Fibroblast of the aortic adventitia (primary cell): ENCODE data around the gene NPHP3. TPM values are rescaled to one million over a fixed set of nuclear protein-coding genes. Genes with fewer than 3 reads are reported as not detected.

Experiments
- DNase-seq: peaks from one replicate; pipeline ENCODE4 v3.0.0-alpha.2; 2010; ENCODE audit warnings: low read depth
- H3K4me3 ChIP-seq: 2 replicates; pipeline ENCODE4 v1.5.1; 2011; ENCODE audit warnings: low read depth, mild to moderate bottlenecking, control low read depth, low read length, moderate library complexity
- CTCF ChIP-seq: IDR thresholded peaks from 2 replicates; pipeline ENCODE4 v1.5.1; 2011; ENCODE audit warnings: mild to moderate bottlenecking, low read length, control low read depth, inconsistent platforms; ENCODE audit not compliant: insufficient read depth
- total RNA-seq: library from RNA; depleted of rRNA; stranded (reverse); fragments of >200 nt; gene quantifications from 2 replicates; pipeline ENCODE4 v1.2.3, GENCODE V29; 2012; ENCODE audit warnings: low replicate concordance

Gene NPHP3
- total RNA-seq, 1 donor = 33.2 TPM

- no peak overlapping the region for H3K4me3 ChIP-seq
- no peak for DNase-seq
- no peak for TF ChIP-seq CTCF
These were observed 27.2 kb downstream of the NPHP3 start for GRCh38 chr3:132694991-132695390.

- TF ChIP-seq CTCF = no peak
- H3K4me3 ChIP-seq = no peak overlapping the region
- no peak for DNase-seq
These were observed 32.2 kb downstream of the NPHP3 start for GRCh38 chr3:132690040-132690439.

- no peak for TF ChIP-seq CTCF
- no peak for DNase-seq
- no peak overlapping the region for H3K4me3 ChIP-seq
These were observed 40.0 kb downstream of the NPHP3 start for GRCh38 chr3:132682201-132682600.

GRCh38 chr3:132681421-132681820 is 40.8 kb downstream of the NPHP3 start:
- no peak for TF ChIP-seq CTCF

GRCh38 chr3:132679911-132680310 is 42.3 kb downstream of the NPHP3 start:
- TF ChIP-seq CTCF = no peak
- DNase-seq = no peak
- H3K4me3 ChIP-seq = no peak overlapping the region

More at GRCh38 chr3:132681421-132681820, 40.8 kb downstream of the NPHP3 start:
- DNase-seq = no peak
- H3K4me3 ChIP-seq = no peak overlapping the region

- H3K4me3 ChIP-seq = no peak overlapping the region
- DNase-seq = no peak
- TF ChIP-seq CTCF = no peak
These were observed 46.8 kb downstream of the NPHP3 start for GRCh38 chr3:132675408-132675807.

GRCh38 chr3:132669256-132669777 is 52.9 kb downstream of the NPHP3 start:
- no peak for TF ChIP-seq CTCF
- H3K4me3 ChIP-seq = no peak overlapping the region
- DNase-seq = no peak
